Activated CD4-positive, CD25-positive, alpha-beta regulatory T cell treated with anti-CD3 and anti-CD28 coated beads, Interleukin-2, amount 50 U/mL, for 16 hours (primary cell): ENCODE measurements around the gene DGKB.

ENCODE experiments used
- DNase-seq: peaks from one replicate; pipeline ENCODE4 v3.0.0-alpha.2; 2020; ENCODE audit warnings: low read depth, low spot score

Gene DGKB

GRCh38 chr7:14218338-14218737 lies 684.2 kb downstream of the DGKB start:
- DNase-seq: no peak

DNA sequence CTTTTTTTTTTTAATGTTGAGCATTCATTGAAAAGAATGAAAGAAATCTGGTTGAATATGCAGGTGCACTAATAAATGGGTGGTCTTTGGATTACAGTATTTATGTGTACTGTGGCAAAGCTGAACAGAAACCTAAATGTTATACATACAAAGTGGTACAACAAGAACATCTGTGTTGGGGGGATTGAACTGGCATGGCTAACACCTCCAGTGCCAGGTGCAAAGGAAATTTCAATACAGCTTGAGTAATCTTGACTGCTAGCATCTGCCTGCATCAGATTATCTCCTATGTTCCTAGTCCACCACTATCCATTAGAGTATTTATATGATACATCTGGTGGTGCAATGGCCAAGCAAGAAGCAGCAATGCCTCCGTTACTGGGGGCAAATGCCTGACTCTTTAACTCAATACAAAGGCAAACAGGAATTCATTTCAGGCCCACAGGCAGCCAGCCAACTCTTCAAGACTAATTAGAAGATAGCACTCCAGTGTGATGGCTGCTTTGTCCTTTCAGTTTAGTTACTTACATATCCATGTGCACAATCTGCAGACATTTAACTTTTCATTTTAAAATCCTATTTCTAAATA lies 692.6 kb downstream of the DGKB start:
- no peak for DNase-seq

DNA sequence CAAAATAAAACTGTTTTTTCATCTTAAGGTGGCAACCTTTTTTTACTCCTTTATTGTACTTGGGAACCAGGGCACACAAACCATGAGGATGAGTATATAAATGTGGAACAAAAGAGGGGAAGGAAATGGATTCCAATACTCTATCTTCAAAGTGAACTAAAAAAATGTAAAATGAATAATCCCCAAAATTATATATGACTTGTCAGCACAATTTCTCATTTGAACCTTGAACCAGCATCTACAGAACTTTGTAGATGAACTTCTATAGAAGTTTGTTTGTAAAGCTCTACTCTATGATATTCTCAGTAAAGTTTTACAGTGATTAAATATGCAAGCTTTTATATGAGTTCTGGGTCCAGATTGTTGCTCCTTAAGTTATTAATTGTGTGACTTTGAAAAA lies 694.8 kb downstream of the DGKB start:
- DNase-seq: no peak

GRCh38 chr7:14207138-14207537 lies 695.4 kb downstream of the DGKB start:
- no peak for DNase-seq

DNA sequence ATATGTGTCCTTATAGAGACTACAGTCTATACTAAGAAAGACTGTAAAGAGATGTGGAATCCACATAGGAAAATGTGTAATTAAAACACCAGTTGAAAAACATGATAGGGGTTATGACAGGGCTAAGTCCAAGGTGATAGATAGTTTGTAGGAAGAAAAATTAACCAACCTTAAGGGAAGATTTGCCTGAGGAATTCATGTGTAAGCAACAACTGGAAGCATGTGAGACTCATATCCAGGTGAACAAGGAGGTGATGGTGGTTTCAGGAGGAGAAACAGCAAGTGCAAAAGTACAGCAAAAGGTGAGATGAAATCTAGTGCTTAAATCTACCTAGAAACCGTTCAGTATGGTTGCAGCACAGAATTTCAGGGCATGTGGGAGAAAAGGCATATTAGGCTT lies 696.4 kb downstream of the DGKB start:
- DNase-seq: no peak

DNA sequence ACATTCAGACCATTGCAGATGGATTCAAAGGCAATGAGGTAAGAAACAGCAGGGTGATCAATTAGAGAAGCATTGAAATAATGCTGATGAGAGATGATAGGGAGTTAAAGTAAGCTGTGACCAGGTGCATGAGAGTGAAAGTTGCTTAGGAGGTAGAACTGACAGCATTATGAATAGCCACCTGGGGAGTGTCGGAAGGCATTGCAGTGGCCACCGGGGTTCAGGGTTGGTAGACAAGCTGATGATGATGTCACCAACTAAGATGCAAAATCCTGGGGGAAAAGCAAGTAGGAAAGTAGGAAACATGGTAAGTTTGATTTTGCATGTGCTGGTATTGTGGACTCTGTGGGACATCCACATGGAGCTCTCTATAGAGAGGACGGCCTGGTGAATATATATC lies 701.2 kb downstream of the DGKB start:
- no peak for DNase-seq

DNA sequence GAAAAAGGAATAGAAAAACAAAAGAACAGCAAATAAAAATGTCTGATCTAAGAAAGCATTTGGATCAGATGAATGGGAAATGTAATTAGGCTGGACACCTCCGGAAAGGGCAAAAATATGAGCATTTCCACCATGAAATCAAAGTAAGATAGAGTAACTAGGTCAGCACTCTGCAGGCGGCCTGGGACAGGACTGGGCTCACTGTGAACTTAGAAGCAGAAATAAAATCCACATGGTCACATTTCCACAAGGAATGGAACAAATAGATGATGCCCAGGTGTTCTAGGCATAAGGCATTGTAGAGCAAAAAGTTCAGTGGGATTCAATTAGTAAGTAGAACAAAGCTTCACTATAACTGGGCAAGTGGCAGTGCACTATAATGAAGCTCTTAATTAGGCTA lies 703.2 kb downstream of the DGKB start:
- no peak for DNase-seq

DNA sequence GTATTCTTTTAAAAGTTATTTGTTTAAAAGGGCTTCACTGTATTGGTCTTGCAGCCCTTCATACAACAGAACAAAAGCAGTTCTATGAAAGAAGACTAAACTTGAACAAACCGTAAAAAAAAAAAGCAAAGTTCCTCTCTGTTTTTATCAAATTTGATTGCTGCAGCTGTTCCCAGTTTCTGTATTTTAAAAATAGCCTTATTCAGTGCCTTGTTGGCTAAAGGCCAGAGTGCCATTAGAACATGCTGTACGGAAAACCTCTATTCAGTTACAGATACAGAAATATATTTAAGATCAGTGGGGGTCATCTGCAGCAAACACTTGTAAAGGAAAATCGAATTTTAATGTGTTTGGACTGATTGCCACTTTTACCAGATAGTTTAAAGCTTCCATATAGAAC lies 705.3 kb downstream of the DGKB start:
- no peak for DNase-seq

GRCh38 chr7:14196555-14196954 lies 706.0 kb downstream of the DGKB start:
- DNase-seq: no peak

- no peak for DNase-seq
Observed at GRCh38 chr7:14195871-14196270, 706.7 kb downstream of the DGKB start.

DNA sequence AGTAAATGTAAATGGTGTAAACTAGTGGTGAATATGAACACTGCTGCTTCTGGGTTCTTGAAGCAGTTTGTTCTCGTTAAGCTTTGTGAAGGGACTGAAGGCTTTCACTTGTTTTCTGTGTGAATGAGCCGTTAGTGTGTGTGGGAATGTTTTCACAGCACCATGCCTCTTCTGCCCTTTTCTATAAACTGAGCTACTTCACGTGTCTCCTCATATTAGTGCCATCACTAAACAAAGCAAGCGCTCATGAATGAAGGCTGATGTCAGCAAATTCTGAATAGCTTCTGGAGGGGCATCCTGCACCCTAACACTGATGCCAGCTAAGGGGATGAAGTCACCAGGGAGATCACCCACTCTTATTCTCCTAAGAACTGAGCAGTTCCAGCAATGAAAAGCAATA lies 707.5 kb downstream of the DGKB start:
- DNase-seq: no peak

DNA sequence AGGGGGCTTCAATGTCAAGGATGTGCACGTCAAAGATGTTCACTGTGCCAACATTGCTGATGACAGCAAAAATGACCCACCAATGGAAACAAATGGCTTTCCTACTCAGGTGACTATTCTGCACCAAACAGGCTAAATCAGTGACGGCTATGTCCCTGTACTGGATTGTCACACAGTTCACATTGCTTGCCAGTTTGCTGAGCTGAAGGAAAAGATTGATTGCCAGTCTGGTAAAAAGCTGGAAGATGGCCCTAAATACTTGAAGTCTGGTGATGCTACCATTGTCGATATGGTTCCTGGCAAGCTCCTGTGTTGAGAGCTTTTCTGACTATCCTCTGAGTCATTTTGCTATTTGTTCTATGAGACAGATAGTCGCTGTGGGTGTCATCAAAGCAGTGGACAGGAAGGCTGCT lies 710.9 kb downstream of the DGKB start:
- no peak for DNase-seq

GRCh38 chr7:14184292-14184864 lies 718.2 kb downstream of the DGKB start:
- no peak for DNase-seq

DNA sequence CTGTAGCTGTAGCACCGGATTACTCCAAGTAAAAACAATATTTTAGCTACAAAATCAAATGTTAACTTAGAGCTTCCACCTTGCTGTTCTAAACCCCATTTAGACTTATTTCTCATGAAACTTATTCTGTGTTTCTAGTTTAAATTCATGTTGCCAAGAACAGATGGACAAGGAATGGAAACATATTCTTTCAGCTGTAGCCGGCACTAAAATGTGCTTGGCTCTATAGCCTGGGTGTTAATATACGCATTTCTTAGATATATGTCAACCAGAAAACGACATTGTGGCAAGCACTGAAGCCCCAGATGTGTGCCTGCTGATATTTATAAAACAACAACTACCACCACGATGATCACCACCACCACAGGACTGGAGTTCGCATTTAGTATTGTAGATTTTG lies 722.8 kb downstream of the DGKB start:
- no peak for DNase-seq

GRCh38 chr7:14177876-14178275 lies 724.7 kb downstream of the DGKB start:
- no peak for DNase-seq

DNA sequence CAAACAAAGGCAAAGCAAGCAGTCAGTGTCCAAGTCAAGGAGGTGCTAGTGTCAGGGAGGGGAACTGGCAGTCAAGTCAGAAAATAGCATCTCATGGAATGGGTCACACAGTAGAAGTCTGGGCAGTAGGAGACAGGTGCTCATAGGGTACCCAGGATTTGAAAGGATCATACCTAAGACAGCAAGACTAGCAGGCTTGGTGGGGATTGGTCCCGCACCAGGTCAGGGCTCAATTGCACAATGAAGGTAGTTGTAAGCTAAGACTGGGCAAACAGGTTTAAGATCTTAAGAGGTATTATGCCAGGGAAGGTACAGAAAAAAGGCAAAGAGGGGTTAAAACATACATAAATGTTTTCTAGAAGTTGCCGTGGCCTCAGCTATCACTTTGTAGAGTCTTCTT lies 731.7 kb downstream of the DGKB start:
- DNase-seq: no peak

DNA sequence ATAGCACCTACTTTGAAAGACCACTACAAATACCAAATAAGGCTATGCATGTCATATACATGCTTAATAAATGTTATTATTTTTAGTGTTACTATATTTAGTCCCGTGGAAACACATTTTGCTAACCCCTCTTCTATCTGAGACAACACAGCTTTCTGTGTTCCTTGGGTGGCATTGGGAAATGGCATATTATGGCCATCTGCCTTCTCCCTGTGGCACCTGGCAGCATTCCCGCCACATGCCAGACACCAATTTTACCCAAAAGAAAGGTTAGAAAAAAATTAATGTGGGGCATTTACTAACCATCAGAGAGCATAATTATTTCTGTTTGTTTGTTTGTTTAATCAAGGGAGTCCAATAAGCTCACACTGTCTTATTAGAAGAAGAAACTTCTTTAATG lies 744.4 kb downstream of the DGKB start:
- no peak for DNase-seq

DNA sequence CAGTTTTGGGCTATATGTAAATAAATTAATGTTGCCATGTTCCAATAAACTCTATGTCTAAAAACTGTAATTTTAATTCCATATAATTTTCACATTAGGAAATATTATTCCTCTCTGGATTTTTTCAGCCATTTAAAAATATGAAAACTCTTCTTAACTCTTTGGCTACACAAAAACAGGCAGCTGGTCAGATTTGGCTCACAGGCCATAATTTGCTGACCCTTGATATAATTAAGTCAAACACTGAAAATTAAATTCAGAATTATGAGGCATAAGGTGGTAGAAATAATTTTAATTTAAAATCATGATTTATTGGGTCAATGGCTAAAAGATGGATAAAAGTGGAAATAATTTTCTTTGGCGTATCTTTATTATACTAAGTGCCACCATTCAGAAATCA lies 746.1 kb downstream of the DGKB start:
- DNase-seq: no peak

DNA sequence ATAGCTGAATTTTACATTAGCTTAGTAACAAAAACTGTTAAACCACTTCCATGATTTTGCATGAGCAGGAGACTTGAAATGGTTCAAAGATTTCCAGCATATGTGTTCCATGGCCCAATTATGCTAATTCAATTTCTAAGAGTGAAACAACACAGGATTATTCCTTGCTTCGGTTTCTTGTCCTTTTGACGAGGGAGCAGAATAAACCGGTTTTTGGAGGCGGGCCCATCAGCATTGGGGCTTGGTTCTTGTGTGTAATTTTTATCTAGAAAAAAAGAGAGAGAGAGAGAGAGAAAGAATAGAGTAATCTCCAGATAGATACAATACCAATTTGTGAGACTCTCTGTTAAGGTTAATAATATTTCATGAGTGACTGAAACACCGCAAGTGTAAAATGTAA lies 753.6 kb downstream of the DGKB start:
- no peak for DNase-seq

DNA sequence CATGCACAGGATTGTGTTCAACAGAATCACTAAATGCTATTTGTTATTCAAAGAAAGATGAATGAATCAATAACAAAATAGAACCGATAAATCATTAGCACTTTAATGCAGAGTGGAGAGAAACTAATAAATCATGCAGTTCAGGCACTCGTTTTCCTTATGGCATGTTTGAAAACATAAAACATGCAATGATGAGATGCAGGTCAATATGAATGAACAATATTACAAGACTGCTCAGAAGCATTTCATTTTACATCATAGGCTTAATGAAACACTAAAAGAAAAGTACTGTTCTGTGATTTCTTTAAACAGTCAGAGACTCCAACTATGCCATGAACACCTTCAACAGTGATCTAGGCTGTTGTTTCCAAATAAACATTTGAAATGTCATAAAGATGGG lies 755.0 kb downstream of the DGKB start:
- DNase-seq: no peak

DNA sequence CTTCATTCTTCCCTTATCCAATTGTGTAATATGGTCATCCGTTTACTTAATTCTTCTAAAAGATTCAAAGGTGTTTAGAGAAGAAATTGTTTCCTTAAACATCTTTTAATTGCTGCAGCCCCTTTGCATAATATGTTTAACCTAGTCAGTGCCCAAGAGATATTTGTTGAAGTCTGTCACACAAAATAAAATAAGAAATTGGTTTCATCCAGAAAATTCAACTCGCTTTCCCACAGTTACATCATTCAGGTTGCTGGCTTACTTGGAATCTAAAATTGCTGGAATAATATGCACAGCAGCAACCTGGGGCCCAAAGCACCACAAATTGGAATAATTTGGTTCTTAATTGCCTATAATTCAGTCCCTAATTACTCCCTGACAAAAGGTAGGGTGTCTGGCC lies 758.0 kb downstream of the DGKB start:
- DNase-seq: no peak

DNA sequence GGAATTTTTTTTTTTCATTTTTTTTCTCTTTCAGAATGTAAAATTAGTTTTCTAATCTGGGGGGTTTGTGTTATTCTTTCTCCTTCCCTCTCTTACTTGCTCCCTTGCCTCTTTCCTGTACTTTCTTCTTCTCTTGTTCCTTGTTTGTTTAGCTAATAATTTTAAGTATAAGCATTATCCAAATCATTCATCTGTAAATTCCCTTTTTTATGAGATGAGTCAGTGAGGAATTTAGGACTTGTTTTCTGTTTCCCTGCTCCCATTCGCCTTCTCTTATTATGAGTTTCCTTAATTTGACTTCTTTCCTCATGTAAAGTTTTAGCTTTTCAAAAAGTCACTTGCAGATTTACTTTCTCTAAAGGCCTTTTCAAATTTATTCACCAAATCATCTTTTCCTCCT lies 758.4 kb downstream of the DGKB start:
- no peak for DNase-seq

- DNase-seq: no peak
Observed at GRCh38 chr7:14137676-14138075, 764.9 kb downstream of the DGKB start.

- DNase-seq: no peak
Observed at GRCh38 chr7:14133752-14134151, 768.8 kb downstream of the DGKB start.
